Left hindlimb (tissue), 1 donor: ENCODE results near the gene MAP2K3.
A peak's percentile ranks its signal among the peaks of the same experiment; 100 is the strongest.

ENCODE experiments used
- DNase-seq: peaks from one replicate; pipeline ENCODE4 v3.0.0-alpha.2; 2018

Gene MAP2K3

DNA sequence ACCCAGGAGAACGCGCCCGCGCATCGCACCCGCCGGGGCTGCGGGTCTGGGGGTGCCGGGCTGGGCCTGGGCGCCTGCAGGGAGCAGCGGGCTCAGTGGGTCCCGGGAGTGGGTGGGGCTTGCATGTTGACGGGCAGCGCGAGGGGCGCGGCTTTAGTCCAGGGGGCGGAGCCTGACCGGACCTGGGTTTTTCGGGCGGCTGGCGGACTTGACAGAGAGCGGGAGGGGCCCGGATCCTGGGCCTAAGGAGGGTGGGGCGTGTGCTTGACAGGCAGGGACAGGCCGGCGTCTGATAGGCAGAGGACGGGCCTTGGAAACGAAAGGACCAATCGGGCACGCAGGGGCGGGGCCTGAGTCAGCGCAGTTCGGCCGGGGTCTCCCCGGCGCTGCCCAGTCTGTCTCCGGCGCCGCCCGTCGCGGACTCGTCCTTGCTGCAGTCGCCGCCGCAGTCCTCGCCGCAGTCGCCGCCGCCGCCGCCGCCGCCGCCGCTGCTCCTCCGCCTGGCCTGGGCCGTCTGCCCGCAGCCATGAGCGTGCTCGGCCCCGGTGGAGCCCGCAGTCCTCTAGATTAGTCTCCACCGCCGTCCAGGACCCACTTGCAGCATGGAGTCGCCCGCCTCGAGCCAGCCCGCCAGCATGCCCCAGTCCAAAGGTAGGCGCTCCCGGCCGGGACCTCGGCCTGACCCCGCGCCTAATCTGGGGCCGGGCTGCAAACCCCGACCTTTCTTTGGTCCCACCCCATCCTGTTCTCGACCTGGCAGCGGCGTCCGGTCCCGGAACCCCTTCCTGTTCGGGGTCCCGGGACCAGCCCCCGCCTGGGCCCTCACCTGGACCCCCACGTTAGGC, at the start of gene MAP2K3:
TSS of gene MAP2K3 (plus strand) at position 393 of the 845 bp plus-strand sequence. CDS start at position 603, 210 bp downstream.
- peak; percentile 99 for DNase-seq

DNA sequence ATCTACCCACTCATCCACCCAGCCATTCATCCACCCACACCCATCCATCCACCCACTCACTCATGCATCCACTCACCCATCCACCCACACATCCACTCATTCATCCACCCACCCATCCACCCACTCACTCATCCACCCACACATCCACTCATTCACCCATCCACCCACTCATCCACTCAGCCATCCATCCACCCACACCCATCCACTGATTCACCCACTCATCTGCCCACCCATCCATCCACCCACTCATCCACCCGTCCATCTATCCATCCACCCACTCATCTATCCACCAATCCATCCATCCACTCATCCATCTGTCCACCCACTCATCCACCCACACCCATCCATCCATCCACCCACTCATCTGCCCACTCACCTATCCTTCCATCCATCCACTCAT, 48.6 kb upstream of the MAP2K3 start:
- DNase-seq = no peak

DNA sequence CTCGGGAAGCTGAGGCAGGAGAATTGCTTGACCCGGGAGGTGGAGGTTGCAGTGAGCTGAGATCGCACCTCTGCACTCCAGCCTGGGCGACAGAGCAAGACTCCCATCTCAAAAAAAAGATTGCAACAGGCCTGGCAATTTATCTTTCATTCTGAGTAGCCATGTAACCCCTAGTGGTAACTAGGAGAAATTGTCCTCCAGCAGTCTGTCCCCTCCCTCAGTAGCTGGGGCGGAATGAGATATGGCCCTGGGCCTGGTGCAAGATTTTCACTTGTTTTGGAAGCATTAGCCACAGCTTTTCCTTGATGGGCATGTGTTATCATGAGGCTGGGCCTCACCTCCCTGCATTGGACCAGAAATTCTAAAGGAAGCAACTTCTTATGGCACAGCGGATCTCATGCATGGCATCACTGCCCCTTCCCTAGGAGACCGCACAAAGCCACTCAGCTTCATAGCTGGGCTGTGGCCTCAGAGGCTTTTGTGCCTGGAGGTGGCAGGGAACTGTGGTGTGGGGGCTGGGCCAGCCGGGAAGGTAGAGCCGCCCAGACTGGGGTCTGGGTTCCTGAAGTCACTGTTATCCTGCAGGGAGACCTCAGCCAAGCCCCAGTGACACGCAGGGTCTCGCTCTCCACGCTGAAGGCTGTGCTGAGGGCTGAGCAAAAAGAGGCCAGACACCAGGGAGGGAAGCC, 44.7 kb upstream of the MAP2K3 start:
- no peak for DNase-seq

DNA sequence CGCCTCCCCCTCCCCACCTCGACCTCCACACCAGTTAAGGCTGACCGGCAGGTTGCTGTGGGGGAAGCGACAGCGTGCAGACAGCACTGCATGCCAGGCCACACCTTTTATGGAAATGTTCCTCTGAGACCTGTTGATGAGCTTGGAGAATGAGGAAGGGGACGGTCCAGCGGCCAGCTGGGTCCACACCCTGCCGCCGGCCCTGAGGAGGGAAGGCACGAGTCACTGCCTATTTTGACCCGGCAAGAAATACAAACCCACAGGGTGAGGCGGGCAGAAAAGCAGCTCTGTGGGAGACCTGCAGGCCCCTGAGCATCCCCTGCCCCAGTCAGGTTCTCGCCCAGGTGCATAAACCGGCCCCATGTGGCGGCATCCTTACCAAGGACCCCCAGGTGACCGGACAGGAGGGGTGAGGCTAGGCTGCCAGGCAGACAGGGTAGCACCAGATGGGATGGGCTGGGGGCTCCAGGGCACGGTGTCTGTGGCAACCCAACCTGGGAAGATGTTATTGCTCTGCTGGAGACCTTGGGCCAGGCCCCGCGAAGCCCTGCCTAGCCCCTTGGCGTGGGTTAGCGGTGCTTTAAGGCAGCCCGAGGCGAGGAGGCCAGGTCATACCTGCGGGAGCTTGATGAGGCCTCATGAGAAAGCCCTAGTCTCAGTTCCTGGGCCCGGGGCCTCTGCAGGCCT, 44.0 kb upstream of the MAP2K3 start:
- no peak for DNase-seq

DNA sequence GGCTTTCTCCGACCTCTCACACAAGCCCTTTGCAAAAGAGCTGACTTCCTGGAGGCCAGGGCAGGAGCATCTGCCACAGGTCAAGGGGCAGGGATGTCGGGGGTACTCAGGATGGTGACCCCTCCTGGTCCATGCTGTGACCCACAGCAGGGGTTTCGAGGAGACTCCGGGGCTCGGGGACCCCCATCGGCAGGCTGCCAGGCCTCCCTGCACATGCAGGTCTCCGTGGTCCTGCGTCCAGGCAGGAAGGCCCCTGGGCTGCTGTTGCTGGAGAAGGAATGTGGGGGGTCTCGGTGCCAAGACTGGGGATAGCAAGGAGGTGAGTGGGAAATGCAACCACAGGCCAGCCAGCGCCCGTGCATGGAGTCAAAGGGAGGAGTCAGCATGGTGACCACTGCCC, 42.9 kb upstream of the MAP2K3 start:
- DNase-seq = no peak

DNA sequence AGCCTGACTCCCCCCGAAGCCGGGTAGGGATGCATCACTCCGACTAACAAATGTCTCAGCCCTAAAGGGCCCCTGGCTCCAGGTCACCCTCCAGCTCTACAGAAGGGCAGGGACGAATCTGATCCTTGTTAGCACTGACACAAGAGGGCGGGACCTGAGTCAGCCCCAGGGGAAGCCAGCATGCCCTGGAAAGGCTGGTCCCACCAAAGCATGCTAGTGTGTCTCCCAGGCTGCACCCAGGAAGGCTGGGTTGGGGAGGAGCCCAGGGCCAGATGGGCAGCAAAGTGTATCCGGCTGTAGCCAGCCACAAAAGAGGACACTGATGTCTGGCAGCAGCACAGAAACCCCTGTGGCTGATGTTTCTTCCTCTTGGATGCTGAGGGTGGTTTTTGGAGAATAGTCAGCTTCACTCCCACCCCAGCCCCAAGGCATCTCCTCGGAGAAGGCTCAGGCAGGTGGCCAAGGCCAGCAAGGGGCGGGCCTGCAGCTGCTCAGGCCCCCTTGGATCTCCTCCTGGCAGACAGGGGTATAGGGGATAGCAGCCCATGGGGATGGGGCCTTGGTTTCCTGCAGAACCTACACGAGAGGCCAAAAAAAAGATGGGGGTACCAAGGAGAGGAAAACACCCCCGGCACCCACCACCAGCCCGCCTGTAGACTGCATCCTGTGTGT, 42.3 kb upstream of the MAP2K3 start:
- DNase-seq = no peak

DNA sequence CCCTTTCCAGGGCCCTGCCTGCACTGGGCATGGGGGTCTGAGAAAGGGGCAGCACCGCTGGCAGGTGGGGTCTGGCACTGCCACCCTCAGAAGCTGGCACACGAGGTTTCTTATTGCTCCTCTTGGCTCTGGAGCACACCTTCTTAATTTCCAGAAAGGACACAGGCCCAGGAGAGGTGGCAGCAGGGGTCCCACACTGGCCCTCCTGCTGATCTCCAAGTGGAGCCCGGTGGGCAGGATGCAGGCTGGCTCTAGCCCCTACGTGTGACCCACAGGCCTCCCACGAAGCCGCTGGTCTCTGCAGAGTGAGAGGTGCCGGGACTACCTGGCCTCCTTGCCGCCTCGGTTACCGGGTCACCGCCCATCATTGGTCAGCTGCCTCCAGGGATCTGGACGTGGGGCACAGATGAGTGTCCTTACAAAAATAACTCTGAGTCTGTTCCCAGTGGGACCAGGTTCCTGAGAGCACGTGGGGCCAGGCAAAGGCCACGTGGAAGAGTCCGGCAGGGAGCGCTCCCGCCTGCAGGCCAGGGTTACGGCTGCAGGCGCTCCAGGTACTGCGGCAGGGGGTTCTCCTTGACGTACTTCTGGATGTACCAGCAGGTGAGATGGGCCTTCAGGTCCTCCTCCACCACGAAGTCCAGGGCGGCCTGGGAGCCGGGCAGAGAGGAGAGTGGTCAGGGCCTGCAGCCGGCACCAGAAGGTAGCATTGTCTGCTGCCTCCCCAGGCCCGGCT, 41.6 kb upstream of the MAP2K3 start:
- no peak for DNase-seq

DNA sequence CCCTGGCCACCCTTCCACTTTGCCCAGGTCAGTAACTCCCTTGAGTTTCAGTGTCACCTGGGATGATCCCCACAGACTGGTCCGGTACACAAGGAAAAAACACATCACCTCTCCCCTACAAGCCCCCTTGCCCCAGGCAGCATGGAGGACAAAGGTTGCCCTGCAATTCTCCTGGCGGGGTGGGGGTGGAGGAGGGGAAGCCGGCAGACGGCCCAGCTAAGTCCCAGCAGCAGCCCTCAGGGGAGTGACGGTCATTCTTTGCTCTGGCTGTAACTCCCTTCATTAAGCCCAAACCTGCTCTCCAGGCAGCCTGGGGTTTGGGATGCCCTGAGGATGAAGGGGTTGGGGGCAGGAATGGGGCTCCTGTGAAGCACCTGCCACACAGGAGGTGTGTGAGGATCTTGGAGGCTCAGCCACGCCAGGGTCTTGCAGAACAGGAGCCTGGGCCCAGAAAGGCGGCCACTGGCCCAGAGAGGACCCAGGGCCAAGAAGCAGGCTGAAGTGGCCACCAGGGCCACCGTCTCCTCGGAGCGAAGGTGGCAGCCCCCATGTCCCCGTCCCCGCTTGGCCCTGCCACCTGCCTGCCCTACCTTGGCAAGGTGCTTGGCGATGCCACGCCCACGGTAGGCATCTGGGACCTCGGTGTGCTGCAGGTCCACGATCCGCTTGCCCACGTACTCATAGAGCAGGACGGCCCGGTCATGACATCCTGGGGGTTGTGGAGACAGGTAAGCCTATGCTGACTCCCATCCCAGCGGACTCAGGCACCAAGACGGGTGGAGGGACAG, 40.8 kb upstream of the MAP2K3 start:
- DNase-seq = no peak

DNA sequence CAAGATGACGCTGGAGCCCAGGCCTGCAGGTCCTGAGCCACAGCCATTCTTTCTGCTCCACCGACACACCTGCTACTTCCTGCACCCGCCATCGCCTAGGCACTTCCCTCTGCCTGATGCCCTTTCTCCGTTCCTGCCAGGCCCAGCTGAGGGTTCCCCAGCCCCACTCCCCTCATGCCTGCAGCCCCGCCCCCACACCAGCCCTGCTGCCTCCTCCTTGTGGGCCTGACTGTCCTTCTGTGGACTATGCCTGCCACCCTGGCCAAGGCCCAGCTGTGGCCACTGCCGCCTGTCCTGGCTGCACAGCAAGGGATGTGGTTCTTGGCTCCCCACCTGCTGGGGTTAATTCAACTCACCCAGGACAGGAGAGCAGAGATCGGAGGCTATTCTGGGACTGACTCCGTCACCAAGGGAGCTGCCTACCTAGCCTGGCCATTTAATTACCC, 38.8 kb upstream of the MAP2K3 start:
- no peak for DNase-seq

DNA sequence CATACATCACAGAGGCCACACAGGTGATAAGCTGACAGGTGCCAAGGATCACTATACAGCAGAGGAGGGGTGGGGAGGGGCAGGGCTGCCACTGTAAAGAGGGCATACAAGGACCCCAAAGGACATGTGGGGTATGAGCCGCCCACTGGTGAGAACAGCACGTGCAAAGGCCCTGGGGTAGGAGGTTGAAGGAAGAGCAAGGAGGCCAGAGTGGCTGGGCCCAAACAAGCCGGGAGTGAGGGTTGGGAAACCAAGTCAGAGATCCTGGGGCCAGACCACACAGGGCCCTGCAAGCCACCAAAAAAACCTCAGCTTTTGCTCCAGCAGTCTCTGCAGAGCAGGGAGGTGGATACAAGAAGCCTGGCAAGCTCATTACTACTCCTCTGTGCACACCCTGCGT, 37.8 kb upstream of the MAP2K3 start:
- no peak for DNase-seq

DNA sequence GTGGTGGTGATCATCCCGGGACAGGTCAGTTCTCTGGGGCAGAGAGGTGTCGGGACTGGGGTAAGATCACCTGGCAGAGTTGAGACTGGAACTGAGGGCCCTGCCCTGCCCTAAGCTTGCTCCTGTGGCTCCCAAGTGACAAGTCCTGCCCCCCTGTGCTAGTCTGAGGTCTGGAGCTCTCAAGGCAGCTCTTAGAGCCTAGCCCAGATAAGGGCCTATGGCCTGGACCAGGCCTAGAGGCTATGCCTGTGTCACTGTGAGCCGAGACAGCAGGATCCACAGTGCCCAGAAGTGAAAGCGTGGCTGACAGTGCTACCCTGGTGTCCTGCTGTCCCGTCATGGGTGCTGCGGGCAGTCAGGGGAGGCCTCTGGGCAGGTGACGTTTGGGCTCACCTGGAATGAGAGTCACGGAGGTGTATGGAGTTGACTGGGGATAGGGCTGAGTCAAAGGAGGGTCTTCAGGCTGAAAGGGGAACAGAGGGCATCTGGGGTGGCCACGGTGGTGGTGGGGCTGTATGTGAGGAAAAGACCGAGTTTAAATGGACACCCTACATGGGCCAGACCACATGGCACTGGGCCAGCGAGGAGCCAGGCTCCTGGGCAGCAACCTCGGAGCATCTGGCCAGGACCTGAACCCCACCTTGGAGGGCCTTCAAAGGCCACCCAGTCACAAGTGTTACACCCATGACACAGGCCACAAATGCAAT, 36.8 kb upstream of the MAP2K3 start:
- no peak for DNase-seq

DNA sequence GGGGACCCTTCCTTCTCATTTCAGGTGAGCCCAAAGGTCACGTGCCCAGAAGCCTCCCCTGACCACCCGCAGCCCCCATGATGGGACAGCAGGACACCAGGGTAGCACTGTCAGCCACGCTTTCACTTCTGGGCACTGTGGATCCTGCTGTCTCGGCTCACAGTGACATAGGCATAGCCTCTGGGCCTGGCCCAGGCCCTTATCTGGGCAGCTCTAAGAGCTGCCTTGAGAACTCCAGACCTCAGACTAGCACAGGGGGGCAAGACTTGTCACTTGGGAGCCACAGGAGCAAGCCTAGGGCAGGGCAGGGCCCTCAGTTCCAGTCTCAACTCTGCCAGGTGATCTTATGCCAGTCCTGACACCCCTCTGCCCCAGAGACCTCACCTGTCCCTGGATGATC, 36.0 kb upstream of the MAP2K3 start:
- DNase-seq = no peak

DNA sequence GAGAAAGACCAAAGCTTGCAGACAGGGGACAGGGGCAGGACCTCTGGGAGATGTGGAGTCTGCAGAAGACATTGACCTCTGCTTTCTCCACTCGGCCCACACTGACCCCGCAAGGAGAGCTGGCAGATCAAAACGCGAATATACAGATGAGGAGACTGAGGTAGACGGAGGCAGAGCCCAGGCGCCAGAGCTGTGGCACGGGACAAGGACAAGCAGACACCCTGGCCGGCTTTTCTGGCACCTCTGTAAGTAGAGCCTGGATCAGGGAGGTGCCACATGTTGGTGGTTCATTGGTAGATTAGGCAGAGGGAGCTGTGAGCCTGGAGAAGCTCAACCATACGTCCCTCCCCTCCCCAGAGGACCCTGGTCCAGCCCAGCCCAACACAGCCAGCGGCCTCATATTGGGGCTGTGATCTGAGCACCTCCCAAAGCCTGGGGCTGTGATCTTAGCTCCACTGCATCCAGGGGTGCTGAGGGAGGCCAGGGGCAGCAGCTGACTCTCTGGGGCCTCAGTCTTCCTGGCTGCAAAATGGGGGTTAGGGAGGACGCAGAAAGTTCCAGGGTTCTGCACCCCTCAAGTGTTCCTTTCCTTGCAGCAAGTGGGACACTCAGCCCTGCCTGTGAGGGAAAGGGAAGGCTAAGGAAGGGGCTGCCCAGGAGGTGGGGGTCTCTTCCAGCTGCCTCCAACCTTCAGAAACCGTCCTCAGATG, 35.3 kb upstream of the MAP2K3 start:
- no peak for DNase-seq

DNA sequence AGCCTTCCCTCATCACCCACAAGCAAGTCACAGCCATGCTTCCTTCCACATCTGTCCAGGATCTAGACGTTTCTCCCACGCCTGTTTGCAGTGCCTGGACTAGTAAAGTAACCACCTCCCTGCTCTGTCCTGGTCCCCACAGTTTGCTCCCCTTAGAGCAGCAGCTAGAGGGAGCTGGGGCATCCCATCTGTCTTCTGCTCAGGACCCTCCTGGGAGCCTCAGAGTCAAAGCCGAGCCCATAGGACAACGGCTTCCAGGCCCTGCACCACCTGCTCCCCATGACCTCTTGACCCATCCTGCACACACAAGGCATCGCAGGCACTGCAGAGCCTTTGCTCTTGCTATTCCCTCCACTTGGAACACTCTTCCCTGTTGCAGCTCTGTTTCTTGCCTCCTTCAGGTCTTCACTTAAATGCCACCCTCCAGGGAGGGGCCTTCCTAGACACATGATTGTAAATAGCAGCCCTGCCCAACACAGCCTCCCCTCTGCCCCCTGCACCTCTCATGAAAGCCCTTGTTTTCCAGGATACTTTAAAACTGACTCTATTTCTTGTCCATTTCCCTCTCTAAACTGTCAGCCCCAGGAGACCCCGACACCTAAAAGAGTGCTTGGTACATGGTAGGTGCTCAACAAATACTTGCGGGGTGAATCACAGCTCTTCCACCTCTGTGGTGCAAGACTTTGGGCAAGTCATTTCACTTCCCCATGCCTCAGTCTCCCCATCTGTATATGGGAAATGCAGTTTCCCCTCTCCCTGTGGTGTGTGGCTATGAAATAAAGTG, 34.4 kb upstream of the MAP2K3 start:
- no peak for DNase-seq

DNA sequence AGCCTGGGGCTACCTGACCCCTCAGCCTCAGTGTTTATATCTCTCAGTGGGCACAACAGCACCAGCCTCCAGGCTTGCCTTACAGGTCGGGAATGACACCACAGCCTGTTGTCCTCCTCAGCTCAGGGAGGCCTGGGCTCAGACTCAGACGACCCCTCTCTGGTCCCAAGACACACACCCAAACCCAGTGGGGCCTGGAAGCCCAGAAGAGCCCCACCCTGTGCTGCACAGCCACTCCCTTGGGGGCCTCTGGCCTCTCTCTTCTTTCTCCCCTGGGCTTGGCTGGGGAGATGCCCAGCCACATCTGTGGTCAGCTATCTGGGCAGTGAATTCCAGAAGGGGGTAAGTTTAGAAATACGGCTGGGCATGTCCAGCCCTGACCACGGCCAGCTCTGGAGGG, 33.7 kb upstream of the MAP2K3 start:
- DNase-seq = no peak

DNA sequence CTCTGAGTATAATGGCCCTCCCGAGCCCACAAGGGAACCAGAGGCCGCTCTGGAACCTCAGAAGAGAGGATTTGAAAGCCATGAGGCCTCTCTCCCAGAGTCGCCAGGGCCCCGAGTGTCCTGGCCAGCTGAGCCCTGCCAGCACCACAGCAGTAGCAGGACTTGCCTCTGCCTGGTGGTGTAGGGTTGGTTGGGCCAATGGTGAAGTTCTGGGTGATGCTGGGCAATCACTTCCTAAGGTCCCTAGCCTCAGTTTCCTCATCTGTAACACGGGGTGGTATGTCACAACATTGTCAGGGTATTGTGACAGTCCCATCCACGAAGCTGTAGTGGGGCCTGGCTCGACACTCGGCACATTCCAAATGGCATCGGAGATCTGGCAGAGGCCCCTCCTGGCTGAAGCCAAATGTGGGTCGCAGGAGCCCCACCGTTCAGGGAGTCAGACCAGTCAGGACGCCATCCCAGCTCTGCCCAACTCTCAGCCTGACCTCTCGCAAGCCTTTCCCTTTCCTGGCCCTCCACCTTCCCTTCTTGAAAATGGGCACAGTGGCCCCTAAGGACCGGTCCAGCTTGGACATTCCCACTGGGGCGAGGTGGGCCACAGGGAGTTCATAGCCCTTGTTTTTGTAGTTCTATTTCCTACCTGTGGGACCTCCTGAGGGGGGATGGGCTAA, 33.0 kb upstream of the MAP2K3 start:
- DNase-seq = no peak

DNA sequence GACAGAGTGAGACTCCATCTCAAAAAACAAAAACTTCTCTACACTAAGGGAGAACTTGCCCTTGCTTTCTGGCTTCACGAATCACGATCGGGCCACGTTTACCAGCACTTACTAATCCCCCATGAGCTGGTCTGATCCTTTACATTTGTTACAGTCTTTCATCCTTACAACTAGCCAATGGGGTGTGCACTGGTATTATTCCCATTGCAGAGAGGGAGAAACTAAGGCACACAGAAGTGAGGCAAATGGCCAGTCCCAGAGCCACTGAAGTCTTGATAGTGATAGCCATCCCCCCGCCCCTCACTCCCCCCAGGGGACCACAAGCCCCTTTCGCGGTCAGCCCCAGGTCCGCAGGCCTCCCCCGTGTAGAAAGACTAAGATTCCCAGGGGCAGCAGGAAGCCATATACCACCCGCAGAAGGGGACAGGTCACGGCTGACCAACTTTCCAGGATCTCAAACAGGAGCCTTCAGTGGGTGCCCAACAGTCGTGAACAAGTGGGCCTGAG, 32.2 kb upstream of the MAP2K3 start:
- no peak for DNase-seq

DNA sequence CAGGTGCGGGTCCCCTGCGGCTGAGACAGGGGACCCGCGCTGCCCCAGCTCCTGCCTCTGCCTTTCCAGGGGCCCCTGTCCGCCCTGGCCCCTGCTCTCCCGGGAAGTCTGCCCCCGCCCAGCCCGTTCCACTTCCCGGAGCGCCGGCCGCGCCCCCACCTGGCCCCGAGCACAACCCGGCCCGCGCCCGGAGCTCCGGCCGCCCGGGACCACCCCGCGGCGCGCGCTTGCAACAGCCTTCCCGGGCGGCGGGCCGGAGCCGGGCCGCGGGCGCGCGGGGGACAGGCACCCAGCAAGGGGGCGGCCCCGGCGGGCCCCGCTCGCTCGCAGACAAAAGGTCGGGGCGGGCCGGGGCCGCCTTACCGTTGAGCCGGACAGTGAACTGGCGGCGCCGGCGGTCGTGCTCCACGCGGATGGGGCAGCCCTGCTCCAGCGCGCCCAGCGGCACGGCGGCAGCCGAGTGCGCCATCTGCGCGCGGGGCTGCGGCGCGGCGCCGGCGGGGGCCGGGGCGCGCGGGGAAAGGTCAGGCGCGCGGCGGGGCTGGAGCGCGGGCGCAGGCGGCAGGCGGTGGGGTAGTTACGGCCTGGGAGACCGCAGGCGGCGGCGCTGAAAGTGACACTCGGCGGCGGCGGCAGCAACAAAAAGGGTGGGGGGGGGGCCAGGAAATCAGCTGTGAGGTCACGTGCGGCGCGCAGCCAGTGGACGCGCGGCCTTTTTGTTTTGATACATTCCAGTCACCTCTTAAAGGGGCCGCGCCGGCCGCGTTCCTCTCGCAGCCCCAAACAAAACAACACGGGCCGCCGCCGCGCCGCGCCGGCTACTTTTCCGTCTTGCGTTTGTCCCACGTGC, 31.5 kb upstream of the MAP2K3 start, which contains the start of gene NATD1:
TSS of gene NATD1 (minus strand) at position 615 of the 850 bp plus-strand sequence. CDS start at position 469, 146 bp downstream.
- DNase-seq = peak; percentile 87
